Left lobe of liver (tissue), 2 donors: ENCODE data around the gene STAG2. TPM values are rescaled to one million over a fixed set of nuclear protein-coding genes. Genes with fewer than 3 reads are reported as not detected.

Experiments
- ATAC-seq: fragments of 200-7000 bp; cut with Tn5 transposase; one replicate; pipeline ENCODE4 v1.9.1; 2020; ENCODE audit warnings: mild to moderate bottlenecking, moderate library complexity
- DNase-seq: peaks from one replicate; pipeline ENCODE4 v3.0.0-alpha.2; 2020; ENCODE audit warnings: low spot score
- total RNA-seq: library from RNA; stranded (reverse); gene quantifications from one replicate; pipeline ENCODE4 v1.2.1, GENCODE V29; 2021
- donor health status: DM: no; HTN: no; CAD: no; lungs with moderate emphysema.
- donor health status: DM: no; HTN: yes; CAD: no.

Gene STAG2
- total RNA-seq, 1 donor from 2014 or later: 15.2 TPM

DNA sequence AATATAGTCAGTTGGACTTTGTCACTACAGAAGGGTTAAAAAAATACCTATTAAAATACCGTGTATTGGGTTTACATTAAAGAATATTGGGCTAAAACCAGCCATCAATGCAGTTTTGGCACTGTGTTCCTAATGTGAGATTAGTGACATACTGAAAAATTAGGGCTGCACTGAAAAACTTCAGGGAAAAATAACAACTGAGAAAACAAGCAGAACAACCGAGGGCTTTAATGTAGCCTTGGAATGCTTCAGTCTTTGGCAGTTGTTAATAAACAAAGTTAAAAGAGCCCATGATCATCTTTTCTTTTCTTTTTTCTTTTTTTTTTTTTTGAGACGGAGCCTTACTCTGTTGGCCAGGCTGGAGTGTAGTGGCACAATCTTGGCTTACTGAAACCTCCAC is 12.4 kb downstream of the STAG2 start:
- ATAC-seq (no peak), DNase-seq (no peak)

- ATAC-seq (no peak), DNase-seq (no peak)
Observed at GRCh38 chrX:123975180-123975579, 13.7 kb downstream of the STAG2 start.

DNA sequence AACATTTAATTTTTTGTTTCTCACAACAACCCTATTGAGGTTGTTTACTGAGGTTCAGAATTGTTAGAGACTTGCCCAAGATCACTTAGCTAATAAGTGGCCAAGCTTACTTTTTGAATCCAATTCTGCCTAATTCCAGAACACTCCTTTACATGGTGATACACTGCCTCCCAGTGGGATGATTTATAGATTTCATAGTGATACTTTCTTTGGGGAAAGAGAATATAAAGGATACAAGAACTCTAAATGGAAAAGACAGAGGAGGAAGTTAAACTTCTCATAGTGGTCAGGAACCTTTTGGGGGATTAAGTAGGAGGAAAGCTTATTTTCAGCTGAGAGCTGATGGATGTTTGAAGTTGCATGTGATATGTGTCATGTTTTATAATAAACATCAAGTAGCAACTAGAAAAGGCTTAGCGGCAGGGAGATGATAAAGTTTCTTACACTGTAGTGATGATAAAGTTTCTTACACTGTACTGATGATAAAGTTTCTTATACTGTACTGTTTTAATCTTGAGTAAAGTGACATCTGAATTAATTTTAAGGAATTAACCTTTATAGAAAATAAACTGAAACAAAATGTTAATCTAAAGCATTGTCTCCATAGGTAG is 15.3 kb downstream of the STAG2 start:
- DNase-seq: no peak
- peak; percentile 85 for ATAC-seq

DNA sequence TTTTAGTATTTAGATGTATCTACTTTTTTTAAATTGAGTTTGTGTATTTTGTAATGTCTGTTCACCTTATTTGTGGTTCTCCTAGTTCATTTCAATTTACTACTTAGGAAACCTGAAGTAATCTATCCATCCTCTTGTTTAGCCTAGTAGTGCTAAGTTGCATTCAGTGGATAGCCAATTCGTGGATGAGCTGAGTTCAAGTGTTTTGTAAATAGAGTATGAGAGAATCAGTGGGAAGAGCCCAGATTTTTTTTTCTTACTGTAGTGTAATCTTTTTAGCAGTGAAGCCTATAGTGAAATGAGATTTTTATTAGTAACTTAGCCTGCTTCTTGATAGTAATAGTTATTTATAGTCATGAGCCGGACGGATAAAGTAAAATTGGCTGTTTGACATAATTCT is 21.7 kb downstream of the STAG2 start:
- no peak for ATAC-seq
- no peak for DNase-seq

DNA sequence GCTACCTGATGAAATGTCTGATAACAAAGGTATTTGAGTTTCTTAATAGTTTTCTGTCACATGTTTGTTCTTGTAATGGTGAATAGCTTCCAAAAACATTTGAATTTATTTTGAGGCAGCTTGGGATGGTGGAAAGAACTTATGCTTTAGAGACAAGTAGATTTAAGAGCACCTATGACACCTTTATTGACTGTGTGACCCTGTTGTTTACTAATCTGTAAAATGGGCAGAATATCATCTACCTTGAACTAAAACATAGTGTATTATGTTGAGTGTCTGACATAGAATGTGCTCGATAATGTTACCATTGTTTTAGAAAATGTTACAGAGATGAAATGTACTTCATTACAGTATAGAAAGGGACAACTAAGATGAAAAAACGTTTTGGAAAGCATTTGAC is 24.9 kb downstream of the STAG2 start:
- DNase-seq: no peak
- no peak for ATAC-seq

- ATAC-seq (no peak), DNase-seq (no peak)
Observed at GRCh38 chrX:123988423-123989111, 27.1 kb downstream of the STAG2 start.

DNA sequence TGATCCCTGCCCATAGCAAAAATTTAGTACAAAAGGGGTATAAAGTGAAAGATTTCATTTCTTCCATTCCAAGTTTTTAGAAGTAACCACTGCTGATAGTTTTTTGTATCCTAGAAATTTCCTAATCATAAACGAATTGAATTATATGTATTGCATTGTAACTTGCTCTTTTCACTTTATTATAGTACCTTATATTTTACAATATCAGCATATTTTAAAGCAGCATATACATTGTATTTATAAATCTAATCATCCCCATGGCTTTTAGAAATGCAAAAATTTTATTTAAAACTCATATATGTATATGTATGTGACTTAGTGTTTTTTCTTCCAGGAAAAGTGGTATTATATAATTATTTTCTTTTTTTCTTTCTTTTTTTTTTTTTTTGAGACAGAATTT is 27.7 kb downstream of the STAG2 start:
- ATAC-seq (no peak), DNase-seq (no peak)

DNA sequence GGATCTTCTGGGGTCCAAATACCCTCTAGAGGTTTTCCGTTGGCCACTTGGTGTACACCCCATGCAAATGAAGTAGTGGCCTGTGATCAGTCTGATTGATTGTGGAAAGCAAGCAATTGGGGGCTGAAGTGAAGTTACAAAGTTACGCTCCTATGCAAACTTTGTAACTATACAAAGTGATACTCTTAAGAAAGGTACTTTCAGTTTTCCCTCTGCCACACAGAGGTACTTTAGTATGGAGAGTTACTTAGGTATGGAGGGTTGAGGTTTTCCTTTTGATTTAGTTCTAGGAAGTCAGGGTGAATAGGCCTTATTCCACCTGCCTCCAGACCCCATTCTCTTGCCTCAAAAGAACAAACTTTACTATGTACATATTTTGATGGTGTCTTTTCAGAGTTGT is 28.7 kb downstream of the STAG2 start:
- DNase-seq (no peak), ATAC-seq (no peak)

DNA sequence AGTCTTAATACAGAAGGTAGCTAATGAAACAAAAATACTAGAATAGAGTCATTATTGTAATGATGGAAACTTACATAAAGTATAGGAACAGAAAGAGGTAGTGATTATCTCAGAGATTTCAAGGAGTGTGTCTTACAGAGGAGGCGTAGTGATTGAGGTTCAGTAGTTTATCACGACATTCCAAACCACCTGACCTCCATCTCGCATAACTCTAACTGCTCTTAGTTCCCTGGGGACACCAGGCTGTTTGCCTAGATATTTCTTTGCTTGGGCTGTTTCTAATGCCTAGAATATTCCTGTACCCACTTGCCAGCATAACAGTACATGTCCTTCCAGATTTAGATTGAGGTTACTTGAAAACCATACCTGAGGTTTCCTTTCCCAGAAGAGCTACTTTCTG is 29.1 kb downstream of the STAG2 start:
- ATAC-seq (no peak), DNase-seq (no peak)

GRCh38 chrX:123993326-123993725 is 31.8 kb downstream of the STAG2 start:
- no peak for ATAC-seq
- no peak for DNase-seq

DNA sequence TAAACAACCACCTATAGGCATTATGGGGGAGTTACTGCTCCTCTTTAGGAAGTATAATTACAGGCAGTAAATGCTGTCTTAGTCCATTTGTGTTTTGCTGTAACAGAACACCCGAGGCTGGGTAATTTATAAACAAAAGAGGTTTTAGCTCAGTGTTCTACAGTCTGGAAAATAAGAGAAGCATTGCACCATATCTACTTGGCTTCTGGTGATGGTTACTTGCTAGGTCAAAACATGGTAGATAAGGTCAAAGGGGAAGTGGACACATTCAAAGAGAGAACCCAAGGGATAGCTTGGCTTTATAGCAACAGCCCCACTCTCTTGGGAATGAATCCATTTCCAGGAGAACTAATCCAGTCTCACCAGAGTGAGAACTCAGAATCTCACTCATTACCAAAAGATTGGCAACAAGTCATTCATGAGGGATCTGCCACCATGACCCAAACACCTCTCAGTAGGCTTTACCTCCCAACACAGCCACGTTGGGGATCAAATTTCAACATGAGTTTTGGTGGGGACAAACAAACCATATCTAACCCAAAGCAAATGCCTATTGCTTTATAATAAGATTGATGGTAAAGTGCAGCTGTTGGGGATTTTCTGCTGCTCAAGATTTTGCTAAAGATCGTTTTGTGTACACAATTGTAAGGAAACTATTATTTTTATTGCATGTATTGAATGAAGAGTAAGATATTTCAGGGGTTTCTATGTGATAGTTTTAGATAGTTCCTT is 32.6 kb downstream of the STAG2 start:
- no peak for ATAC-seq
- DNase-seq: no peak

- ATAC-seq (no peak), DNase-seq (no peak)
Observed at GRCh38 chrX:123994730-123995129, 33.2 kb downstream of the STAG2 start.

DNA sequence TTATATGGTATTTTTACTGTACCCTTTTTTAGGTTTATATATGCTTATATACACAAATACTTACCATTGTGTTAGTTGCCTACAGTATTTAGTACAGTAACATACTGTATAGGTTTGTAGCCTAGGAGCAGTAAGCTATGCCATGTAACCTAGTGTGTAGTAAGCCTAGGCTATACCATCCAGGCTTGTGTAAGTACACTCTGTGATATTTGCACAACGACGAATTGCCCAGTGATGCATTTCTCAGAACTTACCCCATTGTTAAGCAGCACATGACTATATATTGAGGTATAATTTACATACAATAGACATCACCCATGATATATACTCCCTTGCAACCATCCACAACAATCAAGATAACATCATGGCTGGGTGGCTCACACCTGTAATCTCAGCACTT is 40.1 kb downstream of the STAG2 start:
- DNase-seq (no peak), ATAC-seq (no peak)

GRCh38 chrX:124005228-124005627 is 43.7 kb downstream of the STAG2 start:
- DNase-seq (no peak), ATAC-seq (no peak)

DNA sequence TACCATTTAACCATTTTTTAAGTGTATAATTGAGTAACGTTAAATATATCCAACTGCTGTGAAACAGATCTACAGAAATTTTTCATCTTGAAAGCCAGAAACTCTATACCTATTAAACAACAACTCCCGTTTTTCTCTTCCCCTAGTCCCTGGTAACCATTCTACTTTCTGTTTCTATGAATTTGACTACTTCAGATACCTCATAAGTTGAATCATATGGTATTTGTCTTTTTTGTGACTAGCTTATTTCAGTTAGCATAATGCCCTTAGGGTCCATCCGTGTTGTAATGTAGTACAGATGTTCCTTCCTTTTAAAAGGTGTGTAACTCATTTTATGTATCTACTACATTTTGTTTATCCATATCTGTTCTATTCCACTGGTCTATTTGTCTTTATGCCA is 48.7 kb downstream of the STAG2 start:
- ATAC-seq (no peak), DNase-seq (no peak)

- no peak for ATAC-seq
- no peak for DNase-seq
Observed at GRCh38 chrX:124010566-124010965, 49.1 kb downstream of the STAG2 start.

GRCh38 chrX:124015721-124016120 is 54.2 kb downstream of the STAG2 start:
- ATAC-seq (no peak), DNase-seq (no peak)

DNA sequence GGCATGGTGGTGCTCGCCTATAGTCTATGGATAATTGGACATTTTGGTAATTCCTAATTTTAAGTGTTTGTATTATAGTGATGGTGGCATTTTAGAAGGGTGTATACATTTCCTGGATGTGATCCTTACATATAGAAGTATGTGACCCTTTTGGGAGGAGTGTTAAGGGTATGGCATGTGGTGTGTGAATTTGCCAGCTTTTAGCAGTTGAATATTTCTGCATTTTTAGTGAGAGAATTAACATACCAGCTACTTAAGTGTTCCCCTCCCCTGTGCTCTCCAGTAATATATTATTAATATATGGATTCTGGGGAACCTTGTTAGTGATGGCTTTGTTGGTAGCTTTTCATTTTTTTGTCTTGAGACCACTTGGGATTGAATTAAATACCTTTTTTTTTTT is 55.3 kb downstream of the STAG2 start:
- no peak for DNase-seq
- no peak for ATAC-seq

- ATAC-seq (no peak), DNase-seq (no peak)
Observed at GRCh38 chrX:124018023-124018422, 56.5 kb downstream of the STAG2 start.

DNA sequence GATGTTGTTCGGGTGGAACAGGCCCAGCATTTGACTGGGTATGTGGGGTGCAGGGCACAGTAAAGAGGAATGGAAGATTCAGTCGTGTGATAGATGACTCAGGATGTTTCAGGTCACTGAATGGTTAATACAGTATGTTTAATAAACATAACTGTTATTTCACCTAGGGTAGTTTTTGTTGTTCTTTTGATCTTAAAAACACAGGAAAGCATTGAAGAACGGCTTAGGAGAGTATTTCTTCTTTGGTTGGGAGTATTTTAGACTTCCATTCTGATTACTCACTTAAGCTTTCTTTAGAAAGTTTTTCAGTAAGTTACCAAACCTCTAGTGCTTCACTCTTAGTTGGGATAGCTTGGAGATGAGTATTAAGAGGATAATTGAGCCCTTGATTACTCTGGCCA is 62.3 kb downstream of the STAG2 start:
- DNase-seq (no peak), ATAC-seq (no peak)

DNA sequence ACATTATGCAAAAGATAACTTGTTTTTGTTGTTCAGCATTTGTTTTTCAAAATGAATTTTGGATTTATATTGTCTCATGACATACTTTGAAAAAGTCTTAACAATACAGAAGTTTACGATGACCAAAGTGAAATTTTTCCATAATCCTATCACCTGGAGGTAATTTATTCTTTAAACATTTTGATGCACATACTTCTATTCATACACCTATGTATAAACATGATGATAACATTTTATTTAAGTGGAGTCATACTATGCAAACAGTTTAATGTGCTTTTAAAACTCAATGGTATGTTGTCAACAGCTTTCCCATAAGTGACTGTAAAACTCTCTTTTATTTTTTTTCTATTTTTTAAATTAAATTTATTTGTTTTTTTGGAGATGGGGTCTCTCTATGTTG is 65.0 kb downstream of the STAG2 start:
- ATAC-seq: no peak

GRCh38 chrX:124028182-124028581 is 66.7 kb downstream of the STAG2 start:
- no peak for DNase-seq
- ATAC-seq: no peak

More for the DNA sequence above, 65.0 kb downstream of the STAG2 start:
- DNase-seq: no peak
